Embryonic facial prominence (tissue), 1 donor: ENCODE results near the gene RGS16.

Experiments used
- DNase-seq: peaks from one replicate; pipeline ENCODE4 v3.0.0-alpha.2; 2016; ENCODE audit errors: extremely low spot score

RGS16 gene

DNA sequence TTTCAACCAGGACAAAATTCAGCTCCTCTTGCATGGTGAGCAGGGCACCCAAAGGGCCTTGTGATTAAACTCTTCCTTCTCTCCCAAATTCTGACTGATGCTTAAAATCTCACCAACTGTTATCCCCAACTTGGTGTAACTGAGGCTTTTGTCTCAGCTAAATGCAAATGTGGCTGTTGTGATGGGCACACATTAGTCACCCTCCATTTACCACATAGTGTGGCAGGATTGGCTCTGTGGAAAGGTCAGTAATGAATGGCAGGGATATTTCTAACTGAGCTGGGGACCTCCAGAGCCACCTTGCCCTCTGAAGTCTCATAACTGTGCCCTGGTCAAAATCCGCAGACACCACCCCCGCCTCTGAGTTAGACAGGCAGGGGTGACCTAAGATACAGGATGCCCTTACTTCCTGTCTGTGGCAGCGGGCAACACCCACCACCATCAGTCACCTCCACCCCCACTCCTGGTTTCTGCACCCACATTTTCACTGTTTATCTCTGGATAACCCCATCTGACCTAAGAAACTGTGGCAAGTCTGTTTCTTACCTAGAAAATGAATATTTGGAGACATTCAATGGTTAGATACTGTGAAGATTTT lies 25.4 kb upstream of the RGS16 start:
- no peak for DNase-seq

DNA sequence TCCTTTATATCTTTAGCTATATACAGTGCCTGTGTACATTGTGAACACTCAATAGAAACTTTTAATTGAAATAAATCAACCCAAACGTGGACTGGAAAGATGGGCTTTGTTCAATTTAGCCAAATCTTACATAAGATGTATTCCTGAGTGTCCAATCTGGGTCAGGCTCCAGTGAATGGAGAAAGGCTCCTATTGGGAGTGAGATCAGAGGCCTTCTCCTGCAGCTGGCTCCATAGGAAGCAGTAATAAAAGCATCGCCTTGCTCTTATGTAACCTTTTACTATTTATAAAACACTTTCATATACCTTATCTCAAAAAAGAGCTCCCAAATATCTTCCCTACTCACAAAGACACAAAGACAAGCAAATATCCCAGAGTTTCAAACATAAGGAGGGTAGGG lies 24.9 kb upstream of the RGS16 start:
- DNase-seq, result no peak

DNA sequence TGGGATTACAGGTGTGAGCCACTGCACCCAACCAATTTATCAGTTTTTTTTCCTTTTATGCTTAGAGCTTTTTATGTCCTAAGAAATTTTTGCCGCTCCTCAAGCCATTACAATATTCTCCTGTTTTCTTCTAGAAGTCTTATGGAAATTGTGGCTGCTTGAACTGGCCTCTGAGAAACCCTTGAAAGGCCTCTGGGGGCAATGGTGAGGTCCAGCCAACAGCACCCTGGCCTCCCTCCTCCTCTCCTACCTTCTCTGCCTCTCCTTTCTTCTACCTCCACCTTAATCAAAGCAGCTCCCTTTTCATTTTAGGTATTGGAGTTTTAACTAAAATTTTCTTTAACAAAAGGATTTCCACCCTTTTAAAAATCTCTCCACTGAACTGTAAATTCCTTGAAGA lies 24.5 kb upstream of the RGS16 start:
- DNase-seq, result no peak

DNA sequence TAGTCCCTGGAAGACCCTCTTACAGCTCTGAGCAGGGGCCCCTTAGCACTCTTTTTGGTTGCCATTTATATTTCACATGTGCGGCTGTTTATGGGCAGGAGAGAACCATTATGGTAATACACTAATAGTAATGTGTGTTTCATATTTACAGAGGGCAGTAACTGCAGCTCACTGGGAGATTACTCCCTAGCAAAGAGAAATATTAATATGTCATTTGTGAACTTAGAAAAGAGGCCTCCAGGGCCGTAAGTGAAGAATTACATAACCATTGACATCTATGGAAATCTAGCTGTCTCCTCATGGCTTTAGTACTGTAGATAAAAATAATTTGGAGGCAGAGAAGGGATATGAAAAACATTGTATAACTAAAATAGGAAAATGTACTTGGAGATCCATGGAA lies 23.4 kb upstream of the RGS16 start:
- no peak for DNase-seq

DNA sequence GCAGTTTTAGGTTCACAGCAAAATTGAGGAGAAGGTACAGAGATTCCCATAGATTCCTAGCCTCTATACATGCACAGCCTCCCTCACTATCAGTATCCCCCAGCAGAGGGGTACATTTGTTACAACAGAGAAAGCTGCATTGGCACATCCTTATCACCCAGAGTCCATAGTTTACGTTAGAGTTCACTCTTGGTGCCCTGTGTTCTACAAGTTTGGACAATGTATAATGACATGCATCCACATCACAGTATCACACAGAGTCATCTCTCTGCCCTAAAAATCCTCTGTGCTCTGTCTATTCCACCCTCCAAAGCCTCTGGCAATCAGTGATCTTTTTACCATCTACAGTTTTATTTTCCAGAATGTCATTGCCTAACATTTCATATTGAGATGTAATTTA lies 22.3 kb upstream of the RGS16 start:
- DNase-seq, result no peak

DNA sequence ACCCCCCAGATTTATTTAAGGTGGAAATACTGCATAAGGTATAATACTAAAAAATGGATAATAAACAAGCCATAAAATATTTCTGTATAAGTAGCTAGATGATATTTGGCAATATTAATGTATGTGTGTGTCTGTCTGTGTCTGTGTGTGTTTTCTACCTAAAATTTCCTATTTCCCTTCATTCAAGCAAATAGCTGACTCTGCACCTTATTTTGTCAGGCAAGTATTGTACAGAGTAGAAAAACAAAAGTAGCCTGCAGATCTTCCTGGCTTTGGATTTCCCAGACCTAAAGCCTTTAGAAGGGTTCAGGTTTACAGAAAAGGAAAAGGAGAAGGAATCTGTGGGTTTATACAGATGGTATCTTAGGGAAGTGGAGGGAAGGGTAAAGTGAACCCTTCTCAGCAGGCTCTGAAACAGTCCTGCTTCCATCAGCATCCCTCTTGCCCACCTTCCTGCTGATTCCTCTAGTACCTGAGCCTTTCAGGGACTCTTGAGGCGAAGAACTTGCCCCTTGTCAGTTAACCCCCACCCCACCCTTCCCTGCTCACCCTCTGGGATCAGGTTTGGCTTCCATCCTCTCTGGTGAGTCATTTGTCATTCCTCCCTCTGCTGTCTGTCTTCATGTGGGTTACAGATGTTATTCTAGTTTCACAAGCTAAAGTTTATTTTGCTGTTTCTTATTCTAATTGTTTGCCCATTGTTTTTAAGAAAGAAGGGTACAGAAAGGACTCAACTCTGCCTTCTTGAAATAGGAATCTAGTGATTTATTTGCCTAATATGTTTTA lies 21.7 kb upstream of the RGS16 start:
- no peak for DNase-seq

DNA sequence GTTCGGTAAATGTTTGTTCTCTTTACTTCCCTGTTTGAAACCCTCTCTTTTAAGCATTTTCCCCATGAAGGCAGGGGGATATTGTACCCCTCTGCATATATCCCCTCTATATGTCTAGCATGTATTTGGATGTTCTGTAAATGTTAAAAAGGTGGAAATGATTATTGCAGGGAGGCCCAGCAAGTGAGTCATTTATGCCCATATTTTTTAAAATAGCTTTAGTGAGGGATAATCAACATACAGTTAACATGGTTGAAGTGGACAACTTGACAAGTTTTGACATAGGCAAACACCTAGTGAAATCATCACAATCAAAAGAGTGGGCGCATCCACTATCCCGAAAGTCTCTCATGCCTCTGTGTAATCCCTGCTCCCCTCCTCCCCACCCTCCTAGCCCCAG lies 20.8 kb upstream of the RGS16 start:
- DNase-seq, result no peak

DNA sequence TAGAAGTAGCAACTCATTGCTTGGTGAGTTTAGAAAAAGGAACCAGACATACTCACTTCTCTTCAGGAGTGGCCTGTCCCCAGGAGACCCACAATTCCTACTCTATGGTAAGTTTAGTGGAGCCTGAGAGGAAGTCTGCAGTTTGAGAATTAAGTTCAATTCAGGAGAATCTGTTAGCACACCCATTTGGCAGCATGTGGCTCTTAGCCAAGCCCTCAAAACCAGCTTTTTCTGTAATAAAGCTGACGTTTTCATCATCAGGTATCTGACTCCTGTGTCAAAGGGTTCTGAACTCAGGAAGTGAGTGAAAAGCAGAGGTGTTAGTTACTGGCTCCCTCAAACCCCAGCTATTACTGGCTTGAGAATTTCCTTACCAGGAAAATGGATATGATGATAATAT lies 20.4 kb upstream of the RGS16 start:
- no peak for DNase-seq

DNA sequence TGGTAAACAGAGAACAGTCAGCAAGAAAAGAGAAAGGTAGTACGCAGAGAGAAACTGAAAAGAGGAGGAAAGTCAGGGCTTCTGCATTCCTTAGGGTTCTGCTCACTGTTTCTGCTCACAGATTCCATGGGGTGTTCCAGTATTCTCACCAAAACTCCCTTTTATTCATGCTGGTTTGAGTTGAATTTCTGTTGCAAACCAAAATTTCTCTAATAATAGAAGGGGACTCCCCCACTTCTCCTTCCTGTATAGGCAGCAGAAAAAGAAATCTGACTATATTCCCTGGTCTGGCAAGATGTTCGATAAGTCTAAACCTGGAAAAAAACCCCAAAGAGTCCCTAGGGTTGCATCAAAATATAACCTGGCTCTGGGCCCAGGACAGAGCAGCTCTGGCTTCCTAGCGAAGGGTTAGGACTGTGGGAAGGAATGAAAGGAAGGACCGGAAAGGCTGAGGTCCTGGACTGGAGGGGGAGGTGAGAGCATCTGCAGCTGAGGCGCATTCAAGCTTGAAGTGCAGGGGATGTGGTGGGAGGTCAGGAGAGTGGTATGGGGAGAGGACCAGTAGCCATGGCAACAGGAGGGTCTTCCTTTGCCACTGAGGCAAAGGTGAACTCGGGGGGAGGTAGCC lies 18.8 kb upstream of the RGS16 start:
- DNase-seq, result no peak

DNA sequence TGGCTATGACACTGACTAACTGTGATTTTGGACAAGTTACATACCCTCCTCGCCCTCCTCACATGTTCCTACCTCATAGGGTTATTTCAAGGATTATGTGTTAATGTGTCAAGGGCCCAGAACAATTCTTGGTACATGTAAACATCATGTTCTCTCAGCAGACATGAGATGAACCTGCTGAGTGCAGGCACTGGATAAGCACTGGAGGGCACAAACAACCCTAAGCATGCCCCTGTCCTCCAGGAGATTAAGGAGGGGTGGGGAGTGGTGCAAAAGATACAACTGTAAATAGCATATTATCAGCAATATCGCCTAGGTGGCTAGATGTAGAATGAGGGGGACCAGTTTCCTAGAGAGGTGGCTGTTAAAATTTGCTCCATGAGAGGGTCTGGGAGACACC lies 17.7 kb upstream of the RGS16 start:
- DNase-seq, result no peak

DNA sequence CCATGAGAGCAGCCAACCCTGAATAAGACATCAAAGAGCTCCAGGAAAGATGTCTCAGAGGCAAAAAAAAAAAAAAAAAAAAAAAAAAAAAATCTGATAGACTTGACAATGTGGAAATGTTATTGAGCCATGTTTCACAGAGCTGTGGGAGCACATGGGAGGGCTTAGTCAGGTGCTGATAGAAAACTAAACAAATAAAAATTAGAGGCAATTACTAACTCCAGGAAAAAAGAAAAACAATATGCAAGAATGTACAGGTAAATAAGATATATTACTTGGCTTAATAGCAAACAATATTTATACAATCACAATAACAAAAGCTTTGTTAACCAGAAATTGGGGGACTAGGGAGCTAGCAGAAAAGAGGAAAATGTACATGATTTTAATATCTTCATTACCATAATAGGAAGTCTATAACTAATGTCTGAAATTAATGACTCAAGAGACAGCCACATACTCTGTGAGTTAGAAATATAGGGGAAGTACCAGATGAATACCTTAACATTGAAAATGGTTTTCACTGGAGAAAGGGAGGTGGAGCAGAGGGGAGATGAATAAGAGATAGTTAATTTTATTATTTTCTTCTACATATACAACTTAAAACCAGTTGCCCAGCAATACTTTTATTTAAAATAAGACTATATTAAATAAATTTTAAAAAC lies 16.9 kb upstream of the RGS16 start:
- no peak for DNase-seq

DNA sequence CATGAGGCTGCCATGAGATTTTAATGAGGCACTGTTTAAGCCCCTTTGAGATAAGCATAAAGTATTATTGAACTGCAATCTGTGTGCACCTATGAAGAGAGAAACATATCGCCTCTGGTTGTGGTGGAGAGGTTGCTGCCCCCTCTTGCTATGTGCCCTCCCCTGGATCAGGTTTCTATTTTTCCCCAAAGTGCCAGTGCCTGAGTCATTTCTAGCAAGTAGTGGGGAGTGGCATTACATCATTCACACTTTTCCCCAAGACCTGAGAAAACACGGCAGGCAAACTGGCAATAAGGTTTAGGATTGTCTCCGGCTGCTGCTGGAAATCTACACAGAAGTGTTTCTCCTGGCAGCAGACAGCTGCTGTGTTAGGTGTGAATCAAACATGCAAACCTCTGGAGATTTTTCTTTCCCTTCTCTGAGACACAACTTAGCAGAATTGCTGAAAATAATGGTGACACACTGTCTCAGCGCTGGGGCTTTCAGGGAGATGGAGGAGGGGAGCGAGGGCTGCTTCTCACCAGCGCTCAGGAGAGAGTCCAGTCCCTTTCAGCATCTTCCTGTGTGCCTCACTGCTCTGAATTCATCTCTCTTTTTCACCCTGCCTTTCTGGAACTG lies 13.7 kb upstream of the RGS16 start:
- DNase-seq, result no peak

DNA sequence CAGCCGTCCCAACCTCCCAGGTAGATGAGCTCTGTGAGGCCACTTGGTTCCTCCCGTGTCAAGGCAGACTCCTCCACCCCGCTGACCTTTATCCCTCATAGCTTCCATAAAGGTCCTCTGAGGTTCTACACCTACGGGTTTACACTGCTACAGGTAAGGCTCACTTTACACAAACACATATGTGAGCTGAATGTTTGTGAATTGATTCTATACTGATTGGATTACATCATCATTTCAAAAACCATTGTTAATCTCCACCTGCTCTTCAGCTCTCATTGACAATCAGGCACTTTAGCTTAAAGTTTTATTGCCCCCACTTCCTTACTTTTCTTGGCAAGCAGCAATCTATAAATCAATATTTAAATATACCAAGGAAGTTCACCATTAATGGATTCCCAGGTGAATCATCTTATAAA lies 12.8 kb upstream of the RGS16 start:
- DNase-seq, result no peak

DNA sequence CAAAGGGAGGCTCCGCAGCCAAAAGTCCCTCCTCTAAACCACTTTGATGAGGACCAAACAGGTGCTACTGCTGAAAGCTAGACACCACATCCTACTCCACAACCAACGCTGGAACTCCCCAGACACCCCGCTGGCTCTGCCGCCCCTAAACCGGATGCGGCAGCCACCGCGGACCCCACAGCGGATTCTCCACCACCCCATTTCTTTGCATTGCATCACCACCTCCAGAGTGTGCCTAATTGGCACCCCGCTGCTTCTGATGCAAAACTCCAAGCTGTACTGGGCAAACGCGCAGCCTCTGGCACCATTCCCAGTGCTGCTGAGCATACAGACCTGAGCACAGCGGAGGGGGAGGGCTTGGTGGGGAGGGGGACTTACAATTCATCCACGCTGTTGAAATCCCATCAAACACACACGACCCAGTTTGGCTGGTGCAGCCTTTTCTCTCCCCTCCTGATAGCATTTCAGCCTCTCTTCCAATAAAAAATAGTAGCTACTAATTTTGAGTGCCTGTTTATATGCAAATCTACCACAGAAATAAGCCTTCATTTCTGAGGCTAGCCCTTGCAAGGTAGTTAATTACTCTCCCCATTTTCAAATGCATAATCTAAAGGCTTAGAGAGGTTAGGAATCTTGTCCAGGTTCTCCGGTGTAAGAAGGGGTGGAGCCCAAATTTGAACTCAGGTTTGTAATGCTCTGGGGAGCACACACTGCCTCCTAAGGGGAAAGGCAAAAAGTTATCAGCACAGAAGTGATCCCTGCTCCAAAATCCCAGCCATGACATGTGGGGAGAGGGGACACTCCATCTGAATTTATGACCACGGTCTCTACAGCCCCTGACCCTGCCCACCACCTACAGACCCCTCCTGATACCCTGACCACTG lies 12.2 kb upstream of the RGS16 start:
- DNase-seq, result no peak

DNA sequence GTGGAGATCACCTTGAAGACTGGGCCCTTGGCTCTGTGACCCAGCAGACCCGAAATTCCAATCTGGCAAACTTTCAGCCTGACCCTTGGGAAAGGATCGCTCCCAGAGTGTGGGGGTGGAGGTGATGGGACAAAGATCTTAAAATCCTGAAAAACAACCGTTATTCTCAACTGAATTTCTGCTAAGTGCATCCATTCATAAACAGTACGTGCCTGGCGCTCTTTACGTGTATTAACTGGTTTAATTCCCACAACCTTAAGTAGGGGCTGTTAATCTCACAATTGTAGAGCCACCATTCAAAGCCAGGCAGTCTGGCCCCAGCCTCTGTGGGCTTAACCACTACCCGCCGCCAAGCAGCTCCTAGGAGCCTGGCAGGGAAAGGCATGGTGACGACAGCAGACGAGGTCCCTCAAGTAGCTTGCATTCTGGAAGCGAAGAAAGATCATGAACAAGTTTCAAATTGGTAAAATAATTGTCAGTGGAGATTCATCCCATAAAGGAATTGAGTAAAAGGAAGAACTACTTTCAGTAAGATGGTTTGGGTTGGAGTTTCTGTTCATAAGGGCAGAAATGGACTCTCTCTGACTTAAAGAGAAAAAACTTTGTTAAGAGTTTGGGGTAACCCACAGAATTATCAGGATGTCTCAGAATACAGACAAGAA lies 11.4 kb upstream of the RGS16 start:
- peak; percentile 52 for DNase-seq

DNA sequence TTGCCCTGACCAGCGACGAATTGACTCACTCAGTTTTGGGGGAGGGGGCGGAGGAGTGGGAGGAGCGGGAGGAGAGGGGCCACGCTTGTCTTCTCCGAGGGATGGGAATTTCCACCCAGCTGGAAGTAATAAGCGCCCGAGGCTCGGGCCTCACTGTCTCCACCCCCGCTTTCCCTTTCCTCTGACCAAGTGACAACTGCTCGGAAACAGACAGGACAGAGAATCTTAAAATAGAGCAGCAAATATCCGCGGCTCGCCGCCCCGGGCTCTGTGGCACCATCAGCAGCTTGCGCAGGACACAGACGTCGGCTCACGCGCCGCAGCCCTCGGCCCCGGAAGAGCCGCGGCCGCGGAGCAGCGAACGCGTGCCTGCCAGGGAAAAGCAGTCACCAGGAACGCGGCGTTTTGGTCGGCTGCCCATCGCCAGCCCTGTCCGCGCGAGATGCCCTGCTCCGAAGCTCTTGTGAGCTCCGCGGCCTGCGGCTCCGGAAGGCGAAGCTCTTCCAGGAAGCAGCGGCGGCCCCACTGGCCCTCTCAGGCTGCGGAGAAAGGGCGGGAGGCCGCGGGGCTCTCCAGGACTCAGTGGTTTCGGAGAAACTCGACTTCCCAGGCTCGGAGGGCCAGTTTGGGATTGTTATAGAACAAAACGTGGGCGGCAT lies 10.7 kb upstream of the RGS16 start:
- DNase-seq, result peak; percentile 82

DNA sequence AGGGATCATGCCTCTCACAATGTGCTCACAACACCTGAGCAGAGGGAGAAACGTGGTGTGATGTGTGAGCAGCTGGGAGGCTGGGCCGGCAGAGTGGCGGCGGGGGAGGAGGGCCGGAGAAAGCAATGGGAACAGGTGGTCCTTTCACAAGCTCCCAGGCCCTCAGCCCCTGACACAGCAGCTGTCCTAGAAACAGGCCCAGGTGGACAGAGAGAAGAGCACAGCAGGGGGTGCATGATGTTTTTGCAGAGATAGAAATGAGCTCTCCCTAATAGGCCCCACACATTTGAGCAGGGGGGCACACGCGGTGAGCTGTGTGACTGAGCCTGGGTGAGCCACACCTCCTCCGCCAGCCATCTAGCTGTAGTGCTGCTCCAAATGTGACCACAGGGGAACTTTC lies 7.6 kb upstream of the RGS16 start:
- no peak for DNase-seq

DNA sequence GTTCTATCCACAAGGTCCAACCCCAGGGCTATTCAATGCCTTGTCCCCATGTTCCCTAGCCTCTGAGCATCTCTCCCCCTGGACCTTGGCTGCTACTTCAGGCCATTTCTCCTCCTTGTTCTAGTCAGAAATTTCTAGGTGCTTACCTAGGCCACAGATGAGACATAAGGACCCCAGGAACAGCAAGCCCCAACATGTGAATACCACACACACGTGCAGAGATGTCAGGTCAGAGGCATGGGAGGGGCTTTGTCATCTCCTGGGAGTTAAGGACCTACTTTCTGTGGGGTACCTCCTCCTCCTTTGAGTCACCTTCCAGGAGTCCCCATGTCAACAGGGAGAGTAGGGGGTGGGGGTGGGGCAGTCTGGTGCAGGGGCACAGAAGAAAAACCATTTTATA lies 7.1 kb upstream of the RGS16 start:
- DNase-seq, result no peak

DNA sequence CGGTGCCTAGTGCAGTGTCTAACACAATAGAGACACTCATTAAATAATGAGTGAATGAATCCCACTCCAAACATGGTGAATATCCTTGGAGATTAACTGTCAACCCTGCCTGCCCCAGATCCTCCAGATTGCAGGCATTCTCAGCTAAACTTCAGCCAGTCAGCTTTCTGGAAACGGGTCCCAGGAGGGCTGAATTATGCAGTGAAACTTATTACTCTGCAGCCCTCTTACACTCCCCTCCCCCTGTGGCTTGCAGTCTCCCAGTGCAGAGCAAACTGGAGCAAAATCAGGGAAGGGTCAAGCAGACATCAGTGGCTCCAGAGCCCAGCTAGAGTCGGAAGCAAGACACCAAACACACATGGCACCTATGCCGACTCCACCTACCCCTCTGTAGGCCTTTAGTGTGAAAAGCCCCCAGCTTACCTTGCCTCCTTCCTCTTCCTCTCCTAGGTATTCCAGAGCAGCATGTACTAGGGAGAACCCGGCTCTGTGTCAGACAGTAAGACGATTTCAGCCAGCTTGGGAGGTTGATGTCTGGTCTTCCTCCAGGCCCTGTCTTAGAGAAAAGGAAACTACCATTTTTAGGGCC lies 6.5 kb upstream of the RGS16 start:
- no peak for DNase-seq
